Fibroblast of mammary gland (primary cell): ENCODE measurements around the gene API5.
"Not testable (repeated sequence)": the region's sequence is repeated elsewhere in the genome, so short reads cannot be mapped to it uniquely, and the experiment has no call there.

ENCODE experiments used
- DNase-seq: peaks from one replicate; pipeline ENCODE4 v3.0.0-alpha.2; 2010; ENCODE audit warnings: low read depth
- H3K4me3 ChIP-seq: 2 replicates; pipeline ENCODE4 v1.5.1; 2011; ENCODE audit warnings: low read depth, mild to moderate bottlenecking, low read length, moderate library complexity; ENCODE audit not compliant: control insufficient read depth
- CTCF ChIP-seq: conservative IDR thresholded peaks from 2 replicates; pipeline ENCODE4 v1.5.1; 2011; ENCODE audit warnings: low read depth, low read length, inconsistent platforms; ENCODE audit not compliant: control insufficient read depth, insufficient read depth

Gene API5

GRCh38 chr11:43327987-43328386 is 16.2 kb downstream of the API5 start:
- H3K4me3 ChIP-seq = no peak overlapping the region
- peak; percentile 97 for DNase-seq
- no peak for TF ChIP-seq CTCF

- DNase-seq = no peak
- TF ChIP-seq CTCF = no peak
- no peak overlapping the region for H3K4me3 ChIP-seq
Observed at GRCh38 chr11:43328482-43328881, 16.7 kb downstream of the API5 start.

- DNase-seq = no peak
- TF ChIP-seq CTCF = no peak
Observed at GRCh38 chr11:43341159-43341558, 29.4 kb downstream of the API5 start.

GRCh38 chr11:43351426-43351825 is 39.6 kb downstream of the API5 start:
- DNase-seq = not testable (repeated sequence)

More at GRCh38 chr11:43341159-43341558, 29.4 kb downstream of the API5 start:
- H3K4me3 ChIP-seq = no peak overlapping the region

GRCh38 chr11:43354311-43354710 is 42.5 kb downstream of the API5 start:
- H3K4me3 ChIP-seq = no peak overlapping the region
- no peak for TF ChIP-seq CTCF
- DNase-seq = no peak

More at GRCh38 chr11:43351426-43351825, 39.6 kb downstream of the API5 start:
- not testable (repeated sequence) for H3K4me3 ChIP-seq

- DNase-seq = no peak
- no peak for TF ChIP-seq CTCF
- H3K4me3 ChIP-seq = no peak overlapping the region
Observed at GRCh38 chr11:43356336-43356735, 44.5 kb downstream of the API5 start.

GRCh38 chr11:43358279-43358800 is 46.5 kb downstream of the API5 start:
- DNase-seq = no peak
- TF ChIP-seq CTCF = no peak

More at GRCh38 chr11:43358279-43358800, 46.5 kb downstream of the API5 start:
- H3K4me3 ChIP-seq = peak overlapping the region; percentile 75
